H1 (cell line): ENCODE measurements around the gene SYNPO. TPM values are rescaled to one million over a fixed set of nuclear protein-coding genes. Genes with fewer than 3 reads are reported as not detected.

ENCODE experiments used
- CTCF ChIA-PET: fragments of 300-600 bp; sonication (Branson Sonifier 250); formaldehyde crosslinking; loops from one replicate; lab custom pipeline; 2021; ENCODE audit not compliant: partially characterized antibody; lab: Charles Lee
- POLR2A ChIA-PET: fragments of 300-600 bp; sonication (Branson Sonifier 250); formaldehyde crosslinking; loops from one replicate; lab custom pipeline; 2021; ENCODE audit warnings: inconsistent platforms; ENCODE audit not compliant: partially characterized antibody; lab: Charles Lee
- DNase-seq, 2 experiments: peaks; one replicate each; pipeline versions ENCODE4 v3.0.0 to v3.0.0-alpha.2; 2010 to 2022; ENCODE audit warnings: low spot score in 2 of 2, low read depth in 1 of 2, mixed read lengths in 1 of 2
- FAIRE-seq: peaks from 2 replicates; lab custom pipeline; 2011; peaks lifted over from hg19 to GRCh38; lab: Jason Lieb, UNC
- H2AFZ ChIP-seq: 2 replicates; pipeline ENCODE4 v1.8.1; 2012; ENCODE audit warnings: low read length, inconsistent platforms
- H2AK5ac ChIP-seq: 2 replicates; pipeline ENCODE4 v1.6.1; 2013; ENCODE audit warnings: low read depth, low read length
- H2BK120ac ChIP-seq: replicated peaks from 2 replicates; pipeline ENCODE3; 2013; ENCODE audit warnings: low read depth, low read length, inconsistent platforms
- H2BK12ac ChIP-seq: 2 replicates; pipeline ENCODE4 v1.6.1; 2013; ENCODE audit warnings: low read depth, low read length
- H2BK15ac ChIP-seq: 2 replicates; pipeline ENCODE4 v1.6.1; 2013; ENCODE audit warnings: low read length
- H2BK20ac ChIP-seq: 2 replicates; pipeline ENCODE4 v1.6.1; 2013; ENCODE audit warnings: low read length
- H2BK5ac ChIP-seq: 2 replicates; pipeline ENCODE4 v1.6.1; 2013; ENCODE audit warnings: low read depth, low read length
- H3K14ac ChIP-seq: 2 replicates; pipeline ENCODE4 v1.6.1; 2013; ENCODE audit warnings: inconsistent platforms; ENCODE audit not compliant: insufficient read length
- H3K18ac ChIP-seq: 2 replicates; pipeline ENCODE4 v1.6.1; 2013; ENCODE audit warnings: low read length; ENCODE audit errors: extremely low read depth
- H3K23ac ChIP-seq: 2 replicates; pipeline ENCODE4 v1.6.1; 2013; ENCODE audit warnings: inconsistent platforms; ENCODE audit not compliant: insufficient read length
- H3K23me2 ChIP-seq: 2 replicates; pipeline ENCODE4 v1.6.1; 2013; ENCODE audit warnings: low read depth, low read length
- H3K27ac ChIP-seq: 2 replicates; pipeline ENCODE4 v1.6.1; 2011; ENCODE audit warnings: low read depth, low read length, inconsistent platforms
- H3K27me3 ChIP-seq, 4 experiments: replicated peaks in 1 of 4; 1 replicate in 1 of 4; 2 replicates in 3 of 4; pipeline versions ENCODE4 v1.6.1 to v1.8.1; 2011 to 2013; ENCODE audit warnings: low read length in 3 of 4, mild to moderate bottlenecking in 3 of 4, inconsistent platforms in 2 of 4, mixed read lengths in 2 of 4, moderate library complexity in 1 of 4; ENCODE audit not compliant: control insufficient read depth in 3 of 4, insufficient read depth in 3 of 4; ENCODE audit errors: extremely low read depth in 1 of 4
- H3K36me3 ChIP-seq, 4 experiments: 2 replicates each; pipeline versions ENCODE4 v1.6.1 to v1.8.1; 2011 to 2013; ENCODE audit warnings: mild to moderate bottlenecking in 4 of 4, low read length in 3 of 4, moderate library complexity in 2 of 4, control low read depth in 1 of 4, inconsistent platforms in 1 of 4; ENCODE audit not compliant: insufficient read depth in 4 of 4, control insufficient read depth in 2 of 4
- H3K4ac ChIP-seq: replicated peaks from 2 replicates; pipeline ENCODE3; 2013; ENCODE audit warnings: low read length, low read depth, mixed read lengths, inconsistent platforms; ENCODE audit not compliant: insufficient read length
- H3K4me1 ChIP-seq, 4 experiments: replicated peaks in 1 of 4; 1 replicate in 1 of 4; 2 replicates in 3 of 4; pipeline versions ENCODE4 v1.6.1 to v1.8.1; 2011 to 2013; ENCODE audit warnings: low read length in 3 of 4, inconsistent platforms in 2 of 4, mixed read lengths in 1 of 4; ENCODE audit not compliant: insufficient read depth in 4 of 4, control insufficient read depth in 3 of 4
- H3K4me2 ChIP-seq, 2 experiments: 2 replicates each; pipeline versions ENCODE4 v1.6.1 to v1.8.1; 2011 to 2013; ENCODE audit warnings: low read depth in 2 of 2, low read length in 2 of 2, control low read depth in 1 of 2, inconsistent platforms in 1 of 2, mild to moderate bottlenecking in 1 of 2; ENCODE audit not compliant: insufficient read depth in 1 of 2
- H3K4me3 ChIP-seq, 4 experiments: fragments of 200-600, 300-600 bp in 1 of 4; sonication (generic), shearing (Covaris generic), sonication (Bioruptor Twin) in 1 of 4; 2 replicates each; pipeline versions ENCODE4 v1.5.1 to v1.8.1; 2011 to 2016; ENCODE audit warnings: low read length in 4 of 4, low read depth in 3 of 4, control low read depth in 2 of 4, inconsistent platforms in 2 of 4, mild to moderate bottlenecking in 2 of 4, mixed read lengths in 1 of 4, moderate library complexity in 1 of 4; ENCODE audit not compliant: insufficient read depth in 2 of 4; ENCODE audit errors: extremely low read depth in 1 of 4
- H3K56ac ChIP-seq: replicated peaks from 2 replicates; pipeline ENCODE3; 2013; ENCODE audit warnings: low read depth, mild to moderate bottlenecking, mixed read lengths, low read length, inconsistent platforms; ENCODE audit not compliant: insufficient read length
- H3K79me1 ChIP-seq: 2 replicates; pipeline ENCODE4 v1.6.1; 2013; ENCODE audit warnings: low read depth, low read length, control low read depth
- H3K79me2 ChIP-seq, 2 experiments: 2 replicates each; pipeline versions ENCODE4 v1.6.1 to v1.8.1; 2012 to 2013; ENCODE audit warnings: low read length in 2 of 2, mild to moderate bottlenecking in 2 of 2, inconsistent platforms in 1 of 2; ENCODE audit not compliant: insufficient read depth in 2 of 2, control insufficient read depth in 1 of 2
- H3K9ac ChIP-seq, 4 experiments: replicated peaks in 1 of 4; 1 replicate in 1 of 4; 2 replicates in 3 of 4; pipeline versions ENCODE4 v1.6.1 to v1.8.1; 2011 to 2013; ENCODE audit warnings: low read depth in 3 of 4, low read length in 3 of 4, control low read depth in 2 of 4, mild to moderate bottlenecking in 2 of 4, moderate library complexity in 2 of 4, inconsistent platforms in 1 of 4; ENCODE audit errors: extremely low read depth in 1 of 4
- H3K9me3 ChIP-seq, 2 experiments: 2 replicates each; pipeline versions ENCODE4 v1.6.1 to v1.8.1; 2012 to 2013; ENCODE audit warnings: mild to moderate bottlenecking in 2 of 2, moderate library complexity in 2 of 2, control low read depth in 1 of 2, inconsistent platforms in 1 of 2, low read depth in 1 of 2, low read length in 1 of 2, mixed read lengths in 1 of 2; ENCODE audit not compliant: insufficient read depth in 2 of 2
- H4K20me1 ChIP-seq, 2 experiments: replicated peaks in 1 of 2; 2 replicates each; pipeline versions ENCODE3 to v1.8.1; 2011 to 2013; ENCODE audit warnings: inconsistent platforms in 2 of 2, low read length in 2 of 2, mild to moderate bottlenecking in 1 of 2; ENCODE audit not compliant: insufficient read depth in 2 of 2, control insufficient read depth in 1 of 2
- H4K5ac ChIP-seq: 2 replicates; pipeline ENCODE4 v1.6.1; 2013; ENCODE audit warnings: low read length, low read depth, mixed read lengths, inconsistent platforms; ENCODE audit not compliant: insufficient read length
- H4K8ac ChIP-seq: 2 replicates; pipeline ENCODE4 v1.8.0; 2013; ENCODE audit warnings: mild to moderate bottlenecking, moderate library complexity, low read length, inconsistent platforms; ENCODE audit not compliant: insufficient read depth; ENCODE audit errors: extremely low read depth
- H4K91ac ChIP-seq: replicated peaks from 2 replicates; pipeline ENCODE3; 2013; ENCODE audit warnings: low read length, mixed read lengths, inconsistent platforms; ENCODE audit not compliant: insufficient read length
- FOSL1 ChIP-seq: IDR thresholded peaks from 2 replicates; pipeline ENCODE4 v1.6.1; 2011; ENCODE audit warnings: mild to moderate bottlenecking, low read depth, low read length, moderate library complexity; ENCODE audit not compliant: insufficient read depth
- GABPA ChIP-seq: IDR thresholded peaks from 2 replicates; pipeline ENCODE4 v1.6.1; 2011; ENCODE audit warnings: mild to moderate bottlenecking, low read length, moderate library complexity, borderline replicate concordance; ENCODE audit not compliant: insufficient read depth
- RAD21 ChIP-seq, 2 experiments: IDR thresholded peaks in 1 of 2; conservative IDR thresholded peaks in 1 of 2; 2 replicates each; pipeline ENCODE4 v1.6.1; 2011; ENCODE audit warnings: low read depth in 2 of 2, low read length in 2 of 2, improper control_type of control experiment in 1 of 2, inconsistent platforms in 1 of 2, mild to moderate bottlenecking in 1 of 2, moderate library complexity in 1 of 2
- WGBS, 2 experiments: shearing (Covaris generic) in 1 of 2; methylation state at CpG; one replicate each; pipeline versions ENCODE4 v1.1.6 to v1.1.7; 2013 to 2015; ENCODE audit warnings: low lambda C conversion rate in 2 of 2, mixed read lengths in 2 of 2, inconsistent platforms in 1 of 2, low coverage in 1 of 2, missing lambda C conversion rate in 1 of 2; ENCODE audit not compliant: insufficient replicate concordance in 2 of 2, insufficient coverage in 1 of 2, insufficient read length in 1 of 2; ENCODE audit errors: extremely low coverage in 1 of 2, missing lambda C conversion rate in 1 of 2; 5-methylcytosine and 5-hydroxymethylcytosine counted together
- polyA plus RNA-seq, 7 experiments: library from polyadenylated mRNA; depleted of rRNA in 3 of 7; stranded (reverse) in 5 of 7; unstranded in 2 of 7; fragments of >200 nt in 5 of 7; fragments of 200-250 nt in 2 of 7; gene quantifications; 1 replicate in 5 of 7; 2 replicates in 1 of 7; 4 replicates in 1 of 7; pipeline versions ENCODE4 v1.2.1 to v1.2.3, GENCODE V29; 2011 to 2013; ENCODE audit warnings: missing spikeins in 2 of 7, mixed read lengths in 2 of 7
- total RNA-seq: library from RNA; stranded (reverse); fragmentation: NEBNext Ultra II Directional; extraction: Animal tissue kit (Norgen Biotek cat#: 25700); gene quantifications from 2 replicates; pipeline ENCODE4 v1.2.1, GENCODE V29; 2021
- TF ChIP-seq, protein P1 (sequence below): IDR thresholded peaks from 2 replicates; pipeline ENCODE4 v1.6.1; 2011; ENCODE audit warnings: low read depth, mild to moderate bottlenecking, low read length; ENCODE audit not compliant: insufficient read depth
- TF ChIP-seq, protein P2 (sequence below), 3 experiments: IDR thresholded peaks; 1 replicate in 2 of 3; 2 replicates in 1 of 3; pipeline versions ENCODE4 v1.5.1 to v1.6.1; 2011; ENCODE audit warnings: low read length in 3 of 3, mild to moderate bottlenecking in 3 of 3, inconsistent platforms in 2 of 3, low read depth in 1 of 3, moderate library complexity in 1 of 3; ENCODE audit not compliant: insufficient read depth in 1 of 3; ENCODE audit errors: control extremely low read depth in 1 of 3

The SYNPO gene
- total and polyA plus RNA-seq, 2 of the 8 experiments (the other 6 are each of a cell fraction or from before 2014, with no cell fraction given): 2.3 TPM

DNA sequence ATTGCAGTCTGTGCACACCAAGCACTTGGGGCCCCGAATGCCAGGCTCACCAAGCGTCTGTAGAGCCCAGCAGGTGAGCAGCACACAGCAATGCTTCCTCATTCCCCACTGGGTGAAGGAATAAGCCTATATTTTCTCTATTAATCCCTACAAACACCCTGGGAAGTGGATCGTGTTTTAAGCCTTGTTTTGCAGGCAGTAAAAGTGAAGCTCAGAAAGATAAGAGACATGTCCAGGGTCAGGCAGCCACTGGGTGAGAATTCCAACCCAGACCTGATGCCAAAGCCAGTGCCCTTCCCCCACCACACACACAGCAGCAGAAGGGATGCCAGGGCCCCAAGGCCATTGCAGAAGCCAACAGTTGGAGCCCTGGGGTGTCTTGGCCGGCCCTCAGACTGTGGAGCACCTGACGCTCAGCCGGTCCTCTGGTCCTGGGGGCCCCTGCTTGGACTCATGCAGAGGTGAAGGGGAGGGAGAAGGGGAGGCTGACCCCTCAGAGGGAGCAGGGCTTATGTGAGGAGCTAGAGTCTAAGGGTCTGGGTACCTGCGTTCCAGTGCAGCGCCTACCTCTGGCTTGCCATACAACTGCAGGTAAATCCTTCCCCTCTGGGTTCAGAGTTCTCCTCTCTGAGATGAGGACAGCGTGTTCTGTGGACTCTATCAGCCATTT, 26.3 kb upstream of the SYNPO start:
- 0 out of 4 replicates have a peak overlapping the region, but pooled peaks of 1 of the 2 experiments have one; percentile 10 for H3K4me2 ChIP-seq

More for the DNA sequence above, 26.3 kb upstream of the SYNPO start:
- Histone ChIP-seq H4K8ac (no peak overlapping the region; the same call in 1 of the 2 replicates), H3K27me3 (no peaks in the 10 kb centered on the region; a peak in 1 of 7 replicates), H3K14ac (no peak overlapping the region), H3K9me3 (no peaks in the 10 kb centered on the region), H3K4me1 (peaks cover 0 to 11% (median 6%) of the 10 kb centered on the region in 4 experiments; a peak in 4 of 7 replicates), H3K36me3 (no peaks in the 10 kb centered on the region), H2BK20ac (0 out of 2 replicates have a peak overlapping the region, but pooled peaks have one; percentile 34), H4K91ac (no peak overlapping the region), H3K79me2 (no peaks in the 10 kb centered on the region), H3K4me3 (no peak overlapping the region), H3K4ac (no peak overlapping the region), H2BK12ac (no peak overlapping the region), H2BK5ac (no peak overlapping the region; the same call in 1 of the 2 replicates), H3K79me1 (no peaks in the 10 kb centered on the region), H3K27ac (no peak overlapping the region), H3K56ac (no peak overlapping the region), H4K5ac (no peak overlapping the region), H4K20me1 (no peaks in the 10 kb centered on the region), H2AFZ (no peak overlapping the region; the same call in 1 of the 2 replicates), H3K23me2 (no peaks in the 10 kb centered on the region; the same call in 1 of the 2 replicates), H3K18ac (peak overlapping the region; percentile 21; the same call in 1 of the 2 replicates), H3K9ac (no peak overlapping the region), H2AK5ac (no peak overlapping the region), H2BK15ac (no peak overlapping the region), H2BK120ac (no peak overlapping the region), H3K23ac (no peak overlapping the region)
- FAIRE-seq (no peak), DNase-seq (peak in 1 of 2 experiments; percentile 63)
- WGBS, 2 experiments: 61% methylated on average over 9 of the region's 9 CpGs; no CpG with 5 or more reads in 1 of the 2 experiments
- CTCF ChIA-PET: interaction anchor here (0.6 to 8.6 kb wide), 35 partner anchors 10 to 957 kb away, joined by 3 to 72 read pairs (median 5); partner anchors contain the start of genes MYOZ3, RBM22 and SYNPO
- POLR2A ChIA-PET: interaction anchor here (0.7 to 1.0 kb wide), 3 partner anchors 12 to 54 kb away, joined by 3 to 4 read pairs (median 3); no protein-coding TSS in a partner anchor
- TF ChIP-seq, protein P1, sequence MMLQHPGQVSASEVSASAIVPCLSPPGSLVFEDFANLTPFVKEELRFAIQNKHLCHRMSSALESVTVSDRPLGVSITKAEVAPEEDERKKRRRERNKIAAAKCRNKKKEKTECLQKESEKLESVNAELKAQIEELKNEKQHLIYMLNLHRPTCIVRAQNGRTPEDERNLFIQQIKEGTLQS: no peak
- TF ChIP-seq FOSL1 (no peak), RAD21 (IDR thresholded peaks at IDR 0.05 in 1 of 2, conservative IDR thresholded peaks at IDR 0.05 in 1 of 2; ENCODE audit: low read depth in 2 of 2, low read length in 2 of 2) (peak; percentile 51 to 62), GABPA (peak; percentile 21; the same call in 1 of the 2 replicates)
- TF ChIP-seq, protein P2, sequence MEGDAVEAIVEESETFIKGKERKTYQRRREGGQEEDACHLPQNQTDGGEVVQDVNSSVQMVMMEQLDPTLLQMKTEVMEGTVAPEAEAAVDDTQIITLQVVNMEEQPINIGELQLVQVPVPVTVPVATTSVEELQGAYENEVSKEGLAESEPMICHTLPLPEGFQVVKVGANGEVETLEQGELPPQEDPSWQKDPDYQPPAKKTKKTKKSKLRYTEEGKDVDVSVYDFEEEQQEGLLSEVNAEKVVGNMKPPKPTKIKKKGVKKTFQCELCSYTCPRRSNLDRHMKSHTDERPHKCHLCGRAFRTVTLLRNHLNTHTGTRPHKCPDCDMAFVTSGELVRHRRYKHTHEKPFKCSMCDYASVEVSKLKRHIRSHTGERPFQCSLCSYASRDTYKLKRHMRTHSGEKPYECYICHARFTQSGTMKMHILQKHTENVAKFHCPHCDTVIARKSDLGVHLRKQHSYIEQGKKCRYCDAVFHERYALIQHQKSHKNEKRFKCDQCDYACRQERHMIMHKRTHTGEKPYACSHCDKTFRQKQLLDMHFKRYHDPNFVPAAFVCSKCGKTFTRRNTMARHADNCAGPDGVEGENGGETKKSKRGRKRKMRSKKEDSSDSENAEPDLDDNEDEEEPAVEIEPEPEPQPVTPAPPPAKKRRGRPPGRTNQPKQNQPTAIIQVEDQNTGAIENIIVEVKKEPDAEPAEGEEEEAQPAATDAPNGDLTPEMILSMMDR (IDR thresholded peaks at IDR 0.05; ENCODE audit: control extremely low read depth in 1 of 3, insufficient read depth in 1 of 3, low read depth in 1 of 3, low read length in 3 of 3): peak; percentile 79 to 89 (median 82)
